DND-41 (cell line): Measurements from ENCODE around the gene METTL15.
"Not testable (repeated sequence)": the region's sequence is repeated elsewhere in the genome, so short reads cannot be mapped to it uniquely, and the experiment has no call there.

Experiments used
- ATAC-seq: fragments of 200-7000 bp; cut with Tn5 transposase; 3 replicates; pipeline ENCODE4 v1.9.1; 2021; ENCODE audit warnings: low read depth; ENCODE audit not compliant: insufficient read depth
- DNase-seq: peaks from one replicate; pipeline ENCODE4 v3.0.0-alpha.2; 2020
- H2AFZ ChIP-seq: 2 replicates; pipeline ENCODE4 v1.6.0; 2012; ENCODE audit warnings: low read depth, low read length
- H3K27ac ChIP-seq: 2 replicates; pipeline ENCODE4 v1.5.1; 2012; ENCODE audit warnings: low read length, inconsistent platforms
- H3K27me3 ChIP-seq: fragments of 200-600 bp; sonication (generic); 2 replicates; pipeline ENCODE4 v1.6.0; 2012; ENCODE audit warnings: low read length, mild to moderate bottlenecking, inconsistent platforms; ENCODE audit not compliant: insufficient read depth, poor library complexity
- H3K36me3 ChIP-seq: 2 replicates; pipeline ENCODE4 v1.5.1; 2012; ENCODE audit warnings: low read length, inconsistent platforms; ENCODE audit not compliant: insufficient read depth
- H3K4me1 ChIP-seq: 2 replicates; pipeline ENCODE4 v1.5.1; 2012; ENCODE audit warnings: mild to moderate bottlenecking, low read length; ENCODE audit not compliant: insufficient read depth
- H3K4me2 ChIP-seq: 2 replicates; pipeline ENCODE4 v1.6.0; 2012; ENCODE audit warnings: mild to moderate bottlenecking, moderate library complexity, low read length, inconsistent platforms; ENCODE audit not compliant: insufficient read depth
- H3K4me3 ChIP-seq, 2 experiments: fragments of 200-600 bp in 1 of 2; shearing (Covaris generic) in 1 of 2; 2 replicates each; pipeline ENCODE4 v1.5.1; 2012 to 2016; ENCODE audit warnings: inconsistent platforms in 2 of 2, low read length in 2 of 2, mild to moderate bottlenecking in 2 of 2, low read depth in 1 of 2, moderate library complexity in 1 of 2
- H3K79me2 ChIP-seq: 2 replicates; pipeline ENCODE4 v1.6.0; 2012; ENCODE audit warnings: low read length, inconsistent platforms; ENCODE audit not compliant: insufficient read depth
- H3K9ac ChIP-seq: 2 replicates; pipeline ENCODE4 v1.6.0; 2012; ENCODE audit warnings: low read depth, mild to moderate bottlenecking, inconsistent platforms, low read length, moderate library complexity
- H3K9me3 ChIP-seq: 2 replicates; pipeline ENCODE4 v1.5.1; 2012; ENCODE audit warnings: low read length, moderate library complexity, mild to moderate bottlenecking, inconsistent platforms; ENCODE audit not compliant: insufficient read depth, severe bottlenecking
- H4K20me1 ChIP-seq: 2 replicates; pipeline ENCODE4 v1.6.0; 2012; ENCODE audit warnings: low read length; ENCODE audit not compliant: insufficient read depth
- CTCF ChIP-seq: IDR thresholded peaks from 2 replicates; pipeline ENCODE4 v1.5.1; 2012; ENCODE audit warnings: borderline replicate concordance, low read length, moderate library complexity, mild to moderate bottlenecking; ENCODE audit not compliant: poor library complexity, severe bottlenecking; ENCODE audit errors: extremely low read depth
- EZH2 ChIP-seq: IDR thresholded peaks from 3 replicates; pipeline ENCODE4 v1.6.1; 2012; ENCODE audit warnings: borderline replicate concordance, low read depth, mild to moderate bottlenecking, moderate library complexity, low read length, inconsistent platforms; ENCODE audit not compliant: severe bottlenecking

The METTL15 gene

GRCh38 chr11:28353991-28354390 lies 245.8 kb downstream of the METTL15 start:
- Histone ChIP-seq H3K27ac (no peak overlapping the region), H3K4me2 (no peak overlapping the region), H3K9me3 (no peaks in the 10 kb centered on the region), H4K20me1 (no peaks in the 10 kb centered on the region), H3K36me3 (no peaks in the 10 kb centered on the region), H3K4me3 (no peak overlapping the region), H3K27me3 (no peaks in the 10 kb centered on the region), H3K9ac (no peak overlapping the region), H3K79me2 (no peaks in the 10 kb centered on the region), H2AFZ (no peak overlapping the region), H3K4me1 (no peaks in the 10 kb centered on the region)
- DNase-seq, result no peak
- ATAC-seq, result no peak
- TF ChIP-seq CTCF (no peak), EZH2 (no peak)

- TF ChIP-seq EZH2 (no peak), CTCF (no peak)
- H3K4me1 ChIP-seq, result no peaks in the 10 kb centered on the region
- H3K9me3 ChIP-seq, result no peaks in the 10 kb centered on the region
- H3K4me2 ChIP-seq, result no peak overlapping the region
- H3K79me2 ChIP-seq, result no peaks in the 10 kb centered on the region
- H3K36me3 ChIP-seq, result peaks cover 7% of the 10 kb centered on the region; the same call in 1 of the 2 replicates
- H3K4me3 ChIP-seq, result no peak overlapping the region
- no peaks in the 10 kb centered on the region for H3K27me3 ChIP-seq
- no peaks in the 10 kb centered on the region for H4K20me1 ChIP-seq
- DNase-seq (no peak), ATAC-seq (no peak)
- no peak overlapping the region for H3K9ac ChIP-seq
- H3K27ac ChIP-seq, result no peak overlapping the region
- H2AFZ ChIP-seq, result no peak overlapping the region
These were observed 258.6 kb downstream of the METTL15 start for GRCh38 chr11:28366549-28367346.

- DNase-seq, result peak; percentile 42
These were observed 269.9 kb downstream of the METTL15 start for GRCh38 chr11:28378095-28378494.

More at GRCh38 chr11:28378095-28378494, 269.9 kb downstream of the METTL15 start:
- not testable (repeated sequence) for ATAC-seq, H3K27ac ChIP-seq, H4K20me1 ChIP-seq, H3K4me2 ChIP-seq, H3K9me3 ChIP-seq, H3K36me3 ChIP-seq, H3K4me3 ChIP-seq, H3K79me2 ChIP-seq, H2AFZ ChIP-seq, H3K4me1 ChIP-seq, H3K27me3 ChIP-seq, H3K9ac ChIP-seq
